Neutrophil (primary cell): ENCODE data around the gene PRRX2.

ENCODE experiments used
- H3K27ac ChIP-seq: fragments of 200-600 bp; sonication (generic); 2 replicates; pipeline ENCODE4 v1.5.1; 2016; ENCODE audit warnings: mild to moderate bottlenecking, moderate library complexity
- H3K27me3 ChIP-seq: fragments of 200-600 bp; sonication (generic); 2 replicates; pipeline ENCODE4 v1.6.0; 2016; ENCODE audit warnings: mild to moderate bottlenecking
- H3K36me3 ChIP-seq: fragments of 200-600 bp; sonication (generic); 2 replicates; pipeline ENCODE4 v1.5.1; 2017
- H3K4me1 ChIP-seq, 2 experiments: fragments of 200-600 bp in 1 of 2; sonication (generic) in 1 of 2; 1 replicate in 1 of 2; 2 replicates in 1 of 2; pipeline versions ENCODE4 v1.5.1 to v1.6.1; 2013 to 2016; ENCODE audit warnings: low read depth in 1 of 2, low read length in 1 of 2, mild to moderate bottlenecking in 1 of 2, moderate library complexity in 1 of 2; ENCODE audit not compliant: control insufficient read depth in 1 of 2, insufficient read depth in 1 of 2
- H3K4me3 ChIP-seq, 2 experiments: fragments of 200-600 bp in 1 of 2; sonication (generic) in 1 of 2; 1 replicate in 1 of 2; 2 replicates in 1 of 2; pipeline ENCODE4 v1.5.1; 2013 to 2016; ENCODE audit warnings: low read depth in 1 of 2, low read length in 1 of 2, mild to moderate bottlenecking in 1 of 2, moderate library complexity in 1 of 2
- H3K9me3 ChIP-seq: fragments of 200-600 bp; sonication (generic); 2 replicates; pipeline ENCODE4 v1.5.1; 2016
- TF ChIP-seq, protein P1 (sequence below): fragments of 200-600 bp; sonication (generic); IDR thresholded peaks from 2 replicates; pipeline ENCODE4 v1.5.1; 2016; ENCODE audit warnings: antibody characterized with exemption

Gene PRRX2

GRCh38 chr9:129737479-129738274 lies 72.2 kb downstream of the PRRX2 start:
- Histone ChIP-seq H3K36me3 (peaks cover 24% of the 10 kb centered on the region), H3K4me3 (peak overlapping the region; percentile 65 to 81), H3K27me3 (peaks cover 31% of the 10 kb centered on the region), H3K4me1 (peaks cover 10 to 13% of the 10 kb centered on the region in 2 experiments), H3K27ac (peak overlapping the region; percentile 63), H3K9me3 (no peaks in the 10 kb centered on the region)
- TF ChIP-seq, protein P1, sequence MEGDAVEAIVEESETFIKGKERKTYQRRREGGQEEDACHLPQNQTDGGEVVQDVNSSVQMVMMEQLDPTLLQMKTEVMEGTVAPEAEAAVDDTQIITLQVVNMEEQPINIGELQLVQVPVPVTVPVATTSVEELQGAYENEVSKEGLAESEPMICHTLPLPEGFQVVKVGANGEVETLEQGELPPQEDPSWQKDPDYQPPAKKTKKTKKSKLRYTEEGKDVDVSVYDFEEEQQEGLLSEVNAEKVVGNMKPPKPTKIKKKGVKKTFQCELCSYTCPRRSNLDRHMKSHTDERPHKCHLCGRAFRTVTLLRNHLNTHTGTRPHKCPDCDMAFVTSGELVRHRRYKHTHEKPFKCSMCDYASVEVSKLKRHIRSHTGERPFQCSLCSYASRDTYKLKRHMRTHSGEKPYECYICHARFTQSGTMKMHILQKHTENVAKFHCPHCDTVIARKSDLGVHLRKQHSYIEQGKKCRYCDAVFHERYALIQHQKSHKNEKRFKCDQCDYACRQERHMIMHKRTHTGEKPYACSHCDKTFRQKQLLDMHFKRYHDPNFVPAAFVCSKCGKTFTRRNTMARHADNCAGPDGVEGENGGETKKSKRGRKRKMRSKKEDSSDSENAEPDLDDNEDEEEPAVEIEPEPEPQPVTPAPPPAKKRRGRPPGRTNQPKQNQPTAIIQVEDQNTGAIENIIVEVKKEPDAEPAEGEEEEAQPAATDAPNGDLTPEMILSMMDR = peak; percentile 93

- peaks cover 40% of the 10 kb centered on the region for H3K36me3 ChIP-seq
- H3K9me3 ChIP-seq = no peaks in the 10 kb centered on the region
- H3K27me3 ChIP-seq = peaks cover 23% of the 10 kb centered on the region
- H3K27ac ChIP-seq = no peak overlapping the region
- H3K4me3 ChIP-seq = no peak overlapping the region
- peaks cover 10 to 13% of the 10 kb centered on the region in 2 experiments for H3K4me1 ChIP-seq
- TF ChIP-seq, protein P1 = no peak
These were observed 74.0 kb downstream of the PRRX2 start for GRCh38 chr9:129739432-129739831.

DNA sequence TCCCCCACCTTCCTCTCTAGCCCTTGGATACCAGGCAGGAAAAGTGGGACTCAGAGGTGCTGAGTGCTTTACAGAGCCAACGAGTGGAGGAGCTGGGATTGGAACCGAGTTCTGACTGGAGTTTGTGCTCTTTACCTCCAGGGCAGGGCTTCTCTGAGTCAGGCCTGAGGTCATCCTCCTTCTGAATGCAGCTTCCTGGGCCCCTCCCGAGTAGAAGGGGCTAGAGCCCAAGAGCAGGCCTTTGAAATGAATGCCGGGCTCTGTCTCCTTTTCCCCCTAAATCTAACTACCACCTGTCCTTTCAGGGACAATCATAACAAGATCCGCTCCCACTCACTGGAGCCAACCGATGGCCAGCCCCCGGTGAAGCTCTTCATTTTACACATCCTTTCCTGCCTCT lies 74.7 kb downstream of the PRRX2 start:
- Histone ChIP-seq H3K9me3 (no peaks in the 10 kb centered on the region), H3K36me3 (peaks cover 43% of the 10 kb centered on the region), H3K27ac (no peak overlapping the region), H3K4me3 (no peak overlapping the region), H3K4me1 (peaks cover 10 to 13% of the 10 kb centered on the region in 2 experiments), H3K27me3 (peaks cover 19% of the 10 kb centered on the region)
- TF ChIP-seq, protein P1 = no peak

DNA sequence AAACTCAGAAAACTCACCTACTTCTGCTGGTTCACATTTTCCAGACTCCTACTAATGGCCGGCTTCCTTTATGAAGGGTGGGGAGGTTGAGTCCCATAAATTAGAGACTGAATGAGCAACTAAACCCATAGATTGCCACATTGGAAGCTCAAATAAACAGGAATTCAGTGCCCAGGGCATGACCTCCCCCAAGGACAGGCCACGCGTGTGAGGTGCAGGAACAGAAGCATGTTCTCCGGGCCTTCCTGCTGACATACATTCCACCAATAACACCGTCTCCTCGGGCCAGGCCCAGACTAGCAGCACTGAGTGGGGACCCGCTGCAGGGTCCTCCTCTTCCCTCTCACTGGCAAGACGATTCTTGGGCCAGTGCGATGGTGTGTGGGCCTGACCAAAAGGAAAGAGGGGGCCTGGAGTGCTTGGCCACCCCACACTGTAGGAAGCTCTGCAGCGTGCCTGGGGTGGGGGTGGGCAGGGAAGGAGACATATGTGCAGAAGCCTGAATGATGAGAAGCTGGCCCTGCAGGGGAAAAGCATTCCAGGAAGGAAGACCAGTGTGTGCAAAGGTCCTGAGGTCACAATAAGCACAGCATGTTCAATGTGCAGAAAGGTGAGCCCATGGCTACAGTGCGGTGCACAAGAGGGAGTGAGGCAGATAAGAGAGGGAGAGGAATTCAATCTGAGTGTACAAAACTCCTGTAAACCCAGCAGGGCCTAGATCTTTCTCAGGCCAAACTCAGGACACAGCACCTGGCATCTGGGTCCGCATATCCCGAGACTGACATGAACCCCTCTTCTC lies 75.4 kb downstream of the PRRX2 start:
- H3K27me3 ChIP-seq = peaks cover 14% of the 10 kb centered on the region
- peaks cover 10 to 13% of the 10 kb centered on the region in 2 experiments for H3K4me1 ChIP-seq
- TF ChIP-seq, protein P1 = no peak
- H3K4me3 ChIP-seq = no peak overlapping the region
- H3K27ac ChIP-seq = no peak overlapping the region
- peaks cover 48% of the 10 kb centered on the region for H3K36me3 ChIP-seq
- H3K9me3 ChIP-seq = no peaks in the 10 kb centered on the region

DNA sequence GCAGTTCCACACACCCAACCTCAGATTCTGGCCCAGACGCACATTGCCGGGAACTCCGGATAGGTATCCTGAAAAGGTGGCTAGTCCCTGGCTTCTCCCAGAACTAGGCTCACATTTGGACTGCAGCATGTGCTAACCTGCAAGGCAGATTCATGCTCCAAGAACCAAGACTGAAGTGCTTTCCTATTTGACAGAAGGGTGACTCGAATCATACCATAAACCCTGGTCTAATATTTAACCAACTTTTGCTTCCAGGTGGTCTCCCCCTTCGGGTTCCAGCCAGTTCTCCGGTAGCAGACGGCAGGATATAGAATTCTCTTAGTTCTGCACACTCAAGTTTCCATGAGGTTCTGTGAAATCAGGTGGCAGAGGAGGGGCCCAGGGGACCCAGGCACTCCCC lies 79.8 kb downstream of the PRRX2 start:
- H3K27ac ChIP-seq = no peak overlapping the region
- H3K27me3 ChIP-seq = no peaks in the 10 kb centered on the region
- H3K4me1 ChIP-seq = no peaks in the 10 kb centered on the region
- H3K36me3 ChIP-seq = peaks cover 73% of the 10 kb centered on the region
- TF ChIP-seq, protein P1 = no peak
- no peak overlapping the region for H3K4me3 ChIP-seq
- no peaks in the 10 kb centered on the region for H3K9me3 ChIP-seq
